ENCODE data around the gene TBC1D2B.

TBC1D2B gene

DNA sequence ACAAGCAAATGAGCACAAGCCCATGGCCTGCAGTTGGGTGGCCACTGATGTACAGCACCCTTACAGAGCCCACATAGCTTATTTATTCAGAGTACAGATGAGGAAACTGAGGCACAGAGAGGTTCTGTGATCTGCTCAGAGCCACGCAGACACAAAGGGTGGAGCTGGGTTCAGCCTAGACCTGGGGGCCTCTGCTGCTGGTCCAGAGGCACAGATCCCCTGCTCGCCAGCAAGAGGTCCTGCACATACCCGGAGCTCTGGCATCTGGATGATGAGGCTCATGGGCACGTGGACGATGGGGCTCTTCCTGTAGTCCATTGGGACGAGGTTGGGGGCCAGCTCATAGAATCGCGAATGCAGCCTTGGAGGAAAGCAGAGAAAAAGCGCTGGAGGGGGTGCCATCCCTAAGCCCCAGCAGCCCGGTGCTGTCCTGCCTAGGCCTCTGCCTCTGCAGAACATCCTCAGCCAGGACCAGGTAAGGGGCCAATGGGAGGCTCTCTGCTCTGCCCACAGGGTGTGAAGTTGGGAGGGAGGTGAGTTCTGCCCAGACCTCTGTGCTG lies 33.5 kb upstream of the TBC1D2B start:
- Mint-ChIP-seq H3K9me3 (no peaks in the 10 kb centered on the region), H3K36me3 (ENCODE audit: low read depth) (no peaks in the 10 kb centered on the region), H3K27ac (no peak overlapping the region), H3K4me3 (no peak overlapping the region), H3K4me1 (no peaks in the 10 kb centered on the region), H3K27me3 (ENCODE audit: low read depth) (no peaks in the 10 kb centered on the region)
- TF ChIP-seq, protein P1, sequence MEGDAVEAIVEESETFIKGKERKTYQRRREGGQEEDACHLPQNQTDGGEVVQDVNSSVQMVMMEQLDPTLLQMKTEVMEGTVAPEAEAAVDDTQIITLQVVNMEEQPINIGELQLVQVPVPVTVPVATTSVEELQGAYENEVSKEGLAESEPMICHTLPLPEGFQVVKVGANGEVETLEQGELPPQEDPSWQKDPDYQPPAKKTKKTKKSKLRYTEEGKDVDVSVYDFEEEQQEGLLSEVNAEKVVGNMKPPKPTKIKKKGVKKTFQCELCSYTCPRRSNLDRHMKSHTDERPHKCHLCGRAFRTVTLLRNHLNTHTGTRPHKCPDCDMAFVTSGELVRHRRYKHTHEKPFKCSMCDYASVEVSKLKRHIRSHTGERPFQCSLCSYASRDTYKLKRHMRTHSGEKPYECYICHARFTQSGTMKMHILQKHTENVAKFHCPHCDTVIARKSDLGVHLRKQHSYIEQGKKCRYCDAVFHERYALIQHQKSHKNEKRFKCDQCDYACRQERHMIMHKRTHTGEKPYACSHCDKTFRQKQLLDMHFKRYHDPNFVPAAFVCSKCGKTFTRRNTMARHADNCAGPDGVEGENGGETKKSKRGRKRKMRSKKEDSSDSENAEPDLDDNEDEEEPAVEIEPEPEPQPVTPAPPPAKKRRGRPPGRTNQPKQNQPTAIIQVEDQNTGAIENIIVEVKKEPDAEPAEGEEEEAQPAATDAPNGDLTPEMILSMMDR (IDR thresholded peaks at IDR 0.05; ENCODE audit: unreplicated experiment in 3 of 3): no peak

DNA sequence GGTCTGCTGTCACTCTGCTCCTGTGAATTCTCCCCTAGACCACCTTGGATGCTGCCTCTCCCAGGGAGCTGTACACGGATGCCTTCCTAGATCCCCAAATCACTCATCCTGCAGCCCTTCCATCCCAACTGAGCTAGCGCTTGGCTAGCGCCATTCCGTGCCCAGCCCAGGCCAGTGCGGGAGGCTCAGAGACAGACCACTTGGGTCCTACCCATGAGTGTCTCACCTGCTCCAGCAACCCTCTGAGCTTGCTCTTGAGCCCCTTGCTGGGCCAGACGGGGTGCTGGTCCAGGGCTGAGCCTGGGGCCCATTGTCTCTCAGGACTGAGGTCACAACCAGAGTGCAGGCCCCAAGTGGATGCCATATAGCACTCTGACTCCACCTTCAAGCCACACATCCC lies 32.6 kb upstream of the TBC1D2B start:
- Mint-ChIP-seq H3K4me1 (no peaks in the 10 kb centered on the region), H3K4me3 (no peak overlapping the region), H3K27ac (no peak overlapping the region), H3K9me3 (no peaks in the 10 kb centered on the region), H3K27me3 (ENCODE audit: low read depth) (no peaks in the 10 kb centered on the region), H3K36me3 (ENCODE audit: low read depth) (no peaks in the 10 kb centered on the region)
- TF ChIP-seq, protein P1 (IDR thresholded peaks at IDR 0.05; ENCODE audit: unreplicated experiment in 3 of 3): no peak

DNA sequence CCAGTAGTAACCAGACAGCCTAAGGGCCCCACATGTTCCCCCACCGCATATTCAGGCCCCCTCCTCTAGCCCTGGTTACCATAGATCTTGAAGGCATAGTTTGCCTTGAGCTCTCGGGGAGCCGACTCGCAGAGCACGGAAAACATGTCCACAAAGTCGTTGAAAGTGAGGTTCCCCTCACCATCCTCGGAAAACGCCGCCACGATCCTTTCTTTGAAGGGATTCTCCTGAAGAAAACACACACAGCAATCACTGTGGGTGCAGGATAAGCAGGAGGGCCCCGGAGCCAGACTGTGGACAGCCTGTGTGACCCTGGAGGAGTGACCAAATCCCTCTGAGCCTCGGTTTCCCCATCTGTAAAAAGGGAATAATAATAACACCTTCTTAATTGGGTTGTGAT lies 31.6 kb upstream of the TBC1D2B start:
- Mint-ChIP-seq H3K4me1 (peaks cover 5% of the 10 kb centered on the region), H3K9me3 (no peaks in the 10 kb centered on the region), H3K4me3 (no peak overlapping the region), H3K27ac (no peak overlapping the region), H3K36me3 (ENCODE audit: low read depth) (no peaks in the 10 kb centered on the region), H3K27me3 (ENCODE audit: low read depth) (no peaks in the 10 kb centered on the region)
- TF ChIP-seq, protein P1 (IDR thresholded peaks at IDR 0.05; ENCODE audit: unreplicated experiment in 3 of 3): no peak

DNA sequence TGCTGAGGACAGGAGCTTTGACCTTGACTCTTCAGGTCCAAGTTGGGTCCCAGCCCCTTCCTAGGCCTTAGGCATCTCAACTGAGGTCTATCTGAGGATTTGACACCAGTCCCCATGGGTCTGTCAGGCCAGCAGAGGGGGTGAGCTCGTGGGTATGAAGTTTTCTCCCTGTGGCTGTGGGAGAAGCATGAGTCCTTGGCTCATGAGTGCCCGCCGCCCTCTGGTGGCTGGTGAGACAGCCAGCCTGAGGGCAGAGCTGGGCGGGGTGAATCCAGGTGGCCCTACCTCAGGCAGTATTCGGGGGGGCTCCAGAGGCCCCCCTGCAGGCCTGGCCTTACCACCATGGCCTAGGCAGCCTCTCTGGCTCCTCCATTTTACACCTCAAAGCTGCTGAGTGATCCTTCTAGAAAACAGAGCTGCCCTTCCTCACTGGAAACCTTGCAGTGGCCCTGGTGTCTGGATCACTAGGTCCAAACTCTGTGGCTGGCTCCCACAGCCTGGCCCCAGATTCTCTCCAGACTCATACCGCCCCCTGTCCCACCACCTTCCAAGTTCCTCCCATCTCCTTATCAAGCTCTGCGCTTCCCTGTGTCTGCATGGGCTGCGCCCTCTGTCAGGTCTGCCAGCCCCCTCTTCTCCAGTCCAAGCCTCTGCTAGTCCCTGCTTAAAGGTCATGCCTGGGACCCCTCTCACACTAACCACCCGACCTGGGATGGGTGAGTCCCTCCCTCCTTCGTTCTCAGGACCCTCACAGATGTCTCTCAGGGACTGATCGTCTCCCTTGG lies 31.0 kb upstream of the TBC1D2B start:
- TF ChIP-seq, protein P1 (IDR thresholded peaks at IDR 0.05; ENCODE audit: unreplicated experiment in 3 of 3): peak; percentile 87 to 95 (median 93)
- H3K9me3 Mint-ChIP-seq: no peaks in the 10 kb centered on the region
- no peaks in the 10 kb centered on the region for H3K27me3 Mint-ChIP-seq (ENCODE audit: low read depth)
- peaks cover 8% of the 10 kb centered on the region for H3K4me1 Mint-ChIP-seq
- H3K36me3 Mint-ChIP-seq (ENCODE audit: low read depth): no peaks in the 10 kb centered on the region
- H3K4me3 Mint-ChIP-seq: no peak overlapping the region
- H3K27ac Mint-ChIP-seq: no peak overlapping the region

DNA sequence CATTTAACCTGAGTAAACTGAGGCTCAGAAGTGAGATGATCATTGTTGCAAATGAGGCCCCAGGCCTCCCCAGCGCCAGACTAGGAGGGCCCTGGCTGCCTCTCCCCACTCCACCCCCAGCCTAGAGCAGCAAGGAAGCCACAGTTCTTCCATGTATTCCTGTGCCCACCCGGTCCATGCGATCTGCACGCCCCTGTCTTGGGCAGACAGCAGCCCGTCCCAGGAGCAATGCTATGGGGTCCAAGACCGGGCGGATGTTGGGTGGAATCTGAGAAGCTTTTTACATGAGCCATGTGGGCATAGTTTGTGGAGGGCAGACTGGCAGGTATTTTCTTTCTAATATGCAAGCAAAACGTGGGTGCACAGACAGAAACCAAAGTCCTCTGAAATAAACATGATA lies 30.0 kb upstream of the TBC1D2B start:
- Mint-ChIP-seq H3K9me3 (no peaks in the 10 kb centered on the region), H3K27ac (no peak overlapping the region), H3K4me1 (peaks cover 8% of the 10 kb centered on the region), H3K4me3 (no peak overlapping the region), H3K36me3 (ENCODE audit: low read depth) (no peaks in the 10 kb centered on the region), H3K27me3 (ENCODE audit: low read depth) (no peaks in the 10 kb centered on the region)
- TF ChIP-seq, protein P1 (IDR thresholded peaks at IDR 0.05; ENCODE audit: unreplicated experiment in 3 of 3): no peak
